Measurements from ENCODE around the gene TUBGCP5.

DNA sequence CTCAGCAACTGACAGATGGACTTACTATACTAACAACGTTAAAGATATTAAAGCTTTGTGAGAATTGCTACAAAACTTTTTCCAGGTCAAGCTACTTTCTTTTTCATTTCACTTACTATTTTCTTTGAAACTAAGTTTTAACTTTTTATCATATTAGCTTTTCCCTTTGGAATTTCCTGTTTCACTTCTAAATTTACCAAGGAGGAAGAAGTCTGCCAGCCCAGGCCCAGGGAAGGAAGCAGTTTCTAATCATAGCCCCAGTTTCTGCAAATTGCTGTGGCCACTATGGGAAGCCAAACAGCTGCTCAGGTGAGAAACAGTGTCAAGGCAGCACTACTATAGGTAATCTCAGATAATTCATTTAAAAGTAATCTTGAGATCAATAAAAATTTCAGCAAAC, 77.6 kb downstream of the TUBGCP5 start:
- TF ChIP-seq, protein P1, sequence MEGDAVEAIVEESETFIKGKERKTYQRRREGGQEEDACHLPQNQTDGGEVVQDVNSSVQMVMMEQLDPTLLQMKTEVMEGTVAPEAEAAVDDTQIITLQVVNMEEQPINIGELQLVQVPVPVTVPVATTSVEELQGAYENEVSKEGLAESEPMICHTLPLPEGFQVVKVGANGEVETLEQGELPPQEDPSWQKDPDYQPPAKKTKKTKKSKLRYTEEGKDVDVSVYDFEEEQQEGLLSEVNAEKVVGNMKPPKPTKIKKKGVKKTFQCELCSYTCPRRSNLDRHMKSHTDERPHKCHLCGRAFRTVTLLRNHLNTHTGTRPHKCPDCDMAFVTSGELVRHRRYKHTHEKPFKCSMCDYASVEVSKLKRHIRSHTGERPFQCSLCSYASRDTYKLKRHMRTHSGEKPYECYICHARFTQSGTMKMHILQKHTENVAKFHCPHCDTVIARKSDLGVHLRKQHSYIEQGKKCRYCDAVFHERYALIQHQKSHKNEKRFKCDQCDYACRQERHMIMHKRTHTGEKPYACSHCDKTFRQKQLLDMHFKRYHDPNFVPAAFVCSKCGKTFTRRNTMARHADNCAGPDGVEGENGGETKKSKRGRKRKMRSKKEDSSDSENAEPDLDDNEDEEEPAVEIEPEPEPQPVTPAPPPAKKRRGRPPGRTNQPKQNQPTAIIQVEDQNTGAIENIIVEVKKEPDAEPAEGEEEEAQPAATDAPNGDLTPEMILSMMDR (conservative IDR thresholded peaks at IDR 0.05; ENCODE audit: low read depth in 2 of 2) = no peak
- TF ChIP-seq POLR2AphosphoS5 (IDR thresholded peaks at IDR 0.05; ENCODE audit: low read depth) (no peak), EZH2 (IDR thresholded peaks at IDR 0.05; ENCODE audit: low read depth, unreplicated experiment) (no peak), CREB1 (CRISPR knock-in tag; IDR thresholded peaks at IDR 0.05; ENCODE audit: low read depth) (no peak), EZH2phosphoT487 (IDR thresholded peaks at IDR 0.05; ENCODE audit: unreplicated experiment) (no peak), JUNB (IDR thresholded peaks at IDR 0.05; ENCODE audit: unreplicated experiment) (no peak), NANOG (IDR thresholded peaks at IDR 0.05; ENCODE audit: borderline replicate concordance) (no peak)
- TF ChIP-seq, protein P2, sequence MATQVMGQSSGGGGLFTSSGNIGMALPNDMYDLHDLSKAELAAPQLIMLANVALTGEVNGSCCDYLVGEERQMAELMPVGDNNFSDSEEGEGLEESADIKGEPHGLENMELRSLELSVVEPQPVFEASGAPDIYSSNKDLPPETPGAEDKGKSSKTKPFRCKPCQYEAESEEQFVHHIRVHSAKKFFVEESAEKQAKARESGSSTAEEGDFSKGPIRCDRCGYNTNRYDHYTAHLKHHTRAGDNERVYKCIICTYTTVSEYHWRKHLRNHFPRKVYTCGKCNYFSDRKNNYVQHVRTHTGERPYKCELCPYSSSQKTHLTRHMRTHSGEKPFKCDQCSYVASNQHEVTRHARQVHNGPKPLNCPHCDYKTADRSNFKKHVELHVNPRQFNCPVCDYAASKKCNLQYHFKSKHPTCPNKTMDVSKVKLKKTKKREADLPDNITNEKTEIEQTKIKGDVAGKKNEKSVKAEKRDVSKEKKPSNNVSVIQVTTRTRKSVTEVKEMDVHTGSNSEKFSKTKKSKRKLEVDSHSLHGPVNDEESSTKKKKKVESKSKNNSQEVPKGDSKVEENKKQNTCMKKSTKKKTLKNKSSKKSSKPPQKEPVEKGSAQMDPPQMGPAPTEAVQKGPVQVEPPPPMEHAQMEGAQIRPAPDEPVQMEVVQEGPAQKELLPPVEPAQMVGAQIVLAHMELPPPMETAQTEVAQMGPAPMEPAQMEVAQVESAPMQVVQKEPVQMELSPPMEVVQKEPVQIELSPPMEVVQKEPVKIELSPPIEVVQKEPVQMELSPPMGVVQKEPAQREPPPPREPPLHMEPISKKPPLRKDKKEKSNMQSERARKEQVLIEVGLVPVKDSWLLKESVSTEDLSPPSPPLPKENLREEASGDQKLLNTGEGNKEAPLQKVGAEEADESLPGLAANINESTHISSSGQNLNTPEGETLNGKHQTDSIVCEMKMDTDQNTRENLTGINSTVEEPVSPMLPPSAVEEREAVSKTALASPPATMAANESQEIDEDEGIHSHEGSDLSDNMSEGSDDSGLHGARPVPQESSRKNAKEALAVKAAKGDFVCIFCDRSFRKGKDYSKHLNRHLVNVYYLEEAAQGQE (IDR thresholded peaks at IDR 0.05; ENCODE audit: unreplicated experiment) = no peak
- TF ChIP-seq, protein P3, sequence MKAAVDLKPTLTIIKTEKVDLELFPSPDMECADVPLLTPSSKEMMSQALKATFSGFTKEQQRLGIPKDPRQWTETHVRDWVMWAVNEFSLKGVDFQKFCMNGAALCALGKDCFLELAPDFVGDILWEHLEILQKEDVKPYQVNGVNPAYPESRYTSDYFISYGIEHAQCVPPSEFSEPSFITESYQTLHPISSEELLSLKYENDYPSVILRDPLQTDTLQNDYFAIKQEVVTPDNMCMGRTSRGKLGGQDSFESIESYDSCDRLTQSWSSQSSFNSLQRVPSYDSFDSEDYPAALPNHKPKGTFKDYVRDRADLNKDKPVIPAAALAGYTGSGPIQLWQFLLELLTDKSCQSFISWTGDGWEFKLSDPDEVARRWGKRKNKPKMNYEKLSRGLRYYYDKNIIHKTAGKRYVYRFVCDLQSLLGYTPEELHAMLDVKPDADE (IDR thresholded peaks at IDR 0.05) = no peak
